ENCODE measurements around the gene CNTNAP2.

The CNTNAP2 gene

GRCh38 chr7:147496209-147496608 lies 1379.6 kb downstream of the CNTNAP2 start:
- H3K4me3 ChIP-seq (ENCODE audit: low read depth, low read length), result no peak overlapping the region
- TF ChIP-seq CTCF (IDR thresholded peaks at IDR 0.05; ENCODE audit: low read depth, low read length), result no peak

GRCh38 chr7:147497246-147497645 lies 1380.6 kb downstream of the CNTNAP2 start:
- H3K4me3 ChIP-seq (ENCODE audit: low read depth, low read length), result no peak overlapping the region
- TF ChIP-seq CTCF (IDR thresholded peaks at IDR 0.05; ENCODE audit: low read depth, low read length), result no peak

GRCh38 chr7:147498081-147498480 lies 1381.5 kb downstream of the CNTNAP2 start:
- no peak overlapping the region for H3K4me3 ChIP-seq (ENCODE audit: low read depth, low read length)

GRCh38 chr7:147509035-147509501 lies 1392.5 kb downstream of the CNTNAP2 start:
- TF ChIP-seq CTCF (IDR thresholded peaks at IDR 0.05; ENCODE audit: low read depth, low read length), result no peak
- no peak overlapping the region for H3K4me3 ChIP-seq (ENCODE audit: low read depth, low read length)

More at GRCh38 chr7:147498081-147498480, 1381.5 kb downstream of the CNTNAP2 start:
- TF ChIP-seq CTCF (IDR thresholded peaks at IDR 0.05; ENCODE audit: low read depth, low read length), result no peak

- H3K4me3 ChIP-seq (ENCODE audit: low read depth, low read length), result no peak overlapping the region
- no peak for TF ChIP-seq CTCF (IDR thresholded peaks at IDR 0.05; ENCODE audit: low read depth, low read length)
These were observed 1393.1 kb downstream of the CNTNAP2 start for GRCh38 chr7:147509541-147510200.

- TF ChIP-seq CTCF (IDR thresholded peaks at IDR 0.05; ENCODE audit: low read depth, low read length), result no peak
- H3K4me3 ChIP-seq (ENCODE audit: low read depth, low read length), result no peak overlapping the region
These were observed 1393.6 kb downstream of the CNTNAP2 start for GRCh38 chr7:147510201-147510542.

- H3K4me3 ChIP-seq (ENCODE audit: low read depth, low read length), result no peak overlapping the region
- TF ChIP-seq CTCF (IDR thresholded peaks at IDR 0.05; ENCODE audit: low read depth, low read length), result no peak
These were observed 1394.3 kb downstream of the CNTNAP2 start for GRCh38 chr7:147510923-147511322.

All from WI38 (cell line).